Chondrocyte (in vitro differentiated cells): Measurements from ENCODE around the gene ROBO4. TPM values are rescaled to one million over a fixed set of nuclear protein-coding genes. Genes with fewer than 3 reads are reported as not detected.

Experiments
- DNase-seq: peaks from one replicate; pipeline ENCODE4 v3.0.0; 2021; ENCODE audit warnings: mixed read lengths, low spot score
- H3K27ac Mint-ChIP-seq: one replicate; pipeline ENCODE4 v1.8.0; 2021; ENCODE audit warnings: mild to moderate bottlenecking, moderate library complexity, mixed read lengths; ENCODE audit not compliant: unreplicated experiment
- H3K27me3 Mint-ChIP-seq: 2 replicates; pipeline ENCODE4 v1.8.0; 2021; ENCODE audit warnings: low read depth, mixed read lengths
- H3K36me3 Mint-ChIP-seq: 2 replicates; pipeline ENCODE4 v1.8.0; 2021; ENCODE audit warnings: low read depth, mixed read lengths
- H3K4me1 Mint-ChIP-seq: 2 replicates; pipeline ENCODE4 v1.8.0; 2021; ENCODE audit warnings: low read depth, mild to moderate bottlenecking, mixed read lengths
- H3K4me3 Mint-ChIP-seq: one replicate; pipeline ENCODE4 v1.8.0; 2021; ENCODE audit warnings: mild to moderate bottlenecking, moderate library complexity, mixed read lengths; ENCODE audit not compliant: unreplicated experiment
- H3K9me3 Mint-ChIP-seq: 2 replicates; pipeline ENCODE4 v1.8.0; 2021; ENCODE audit warnings: low read depth, mixed read lengths
- CTCF ChIP-seq: fragments of 200-600 bp; sonication (generic); IDR thresholded peaks from 2 replicates; pipeline ENCODE4 v1.5.0; 2021; ENCODE audit warnings: antibody characterized with exemption, mild to moderate bottlenecking, moderate library complexity
- total RNA-seq: library from RNA; stranded (reverse); gene quantifications from 3 replicates; pipeline ENCODE4 v1.2.1, GENCODE V29; 2021

The ROBO4 gene
- total RNA-seq, 1 donor from 2014 or later: not detected

- H3K4me1 Mint-ChIP-seq: peaks cover 7% of the 10 kb centered on the region
- H3K27me3 Mint-ChIP-seq: no peaks in the 10 kb centered on the region
- no peak overlapping the region for H3K4me3 Mint-ChIP-seq
- H3K9me3 Mint-ChIP-seq: peaks cover 8% of the 10 kb centered on the region
- H3K27ac Mint-ChIP-seq: no peak overlapping the region
- no peaks in the 10 kb centered on the region for H3K36me3 Mint-ChIP-seq
- DNase-seq: no peak
- TF ChIP-seq CTCF: no peak
Measured at GRCh38 chr11:124919898-124920297, 22.2 kb upstream of the ROBO4 start.

GRCh38 chr11:124918950-124919349 is 21.3 kb upstream of the ROBO4 start, which contains the start of gene HEPN1:
HEPN1 (plus strand) TSS chr11:124919250.
- Mint-ChIP-seq H3K27me3 (no peaks in the 10 kb centered on the region), H3K4me1 (peaks cover 7% of the 10 kb centered on the region), H3K27ac (no peak within 1 kb of the TSS), H3K4me3 (no peak within 1 kb of the TSS), H3K9me3 (peaks cover 11% of the 10 kb centered on the region), H3K36me3 (no peaks in the 10 kb centered on the region)
- no peak for DNase-seq
- no peak for TF ChIP-seq CTCF

- Mint-ChIP-seq H3K4me1 (peaks cover 7% of the 10 kb centered on the region), H3K9me3 (peaks cover 16% of the 10 kb centered on the region), H3K36me3 (no peaks in the 10 kb centered on the region), H3K27ac (no peak overlapping the region), H3K27me3 (no peaks in the 10 kb centered on the region), H3K4me3 (no peak overlapping the region)
- DNase-seq: no peak
- TF ChIP-seq CTCF: no peak
Measured at GRCh38 chr11:124917115-124917637, 19.5 kb upstream of the ROBO4 start.

- DNase-seq: no peak
- Mint-ChIP-seq H3K9me3 (peaks cover 23% of the 10 kb centered on the region), H3K36me3 (no peaks in the 10 kb centered on the region), H3K27me3 (no peaks in the 10 kb centered on the region), H3K4me1 (peaks cover 2% of the 10 kb centered on the region), H3K4me3 (no peak overlapping the region), H3K27ac (no peak overlapping the region)
- TF ChIP-seq CTCF: no peak
Measured at GRCh38 chr11:124916370-124916710, 18.7 kb upstream of the ROBO4 start.

GRCh38 chr11:124915541-124916369 is 18.1 kb upstream of the ROBO4 start:
- no peak for DNase-seq
- H3K9me3 Mint-ChIP-seq: peaks cover 24% of the 10 kb centered on the region
- no peak for TF ChIP-seq CTCF
- H3K27ac Mint-ChIP-seq: no peak overlapping the region
- H3K4me1 Mint-ChIP-seq: peaks cover 2% of the 10 kb centered on the region
- no peaks in the 10 kb centered on the region for H3K27me3 Mint-ChIP-seq
- no peak overlapping the region for H3K4me3 Mint-ChIP-seq
- H3K36me3 Mint-ChIP-seq: no peaks in the 10 kb centered on the region
